Kidney epithelial cell (primary cell): ENCODE measurements around the gene TNFSF12. TPM values are rescaled to one million over a fixed set of nuclear protein-coding genes. Genes with fewer than 3 reads are reported as not detected.
"Not testable (repeated sequence)": the region's sequence is repeated elsewhere in the genome, so short reads cannot be mapped to it uniquely, and the experiment has no call there.

Experiments
- DNase-seq: peaks from one replicate; pipeline ENCODE4 v3.0.0-alpha.2; 2010; ENCODE audit warnings: low read depth
- H3K27me3 ChIP-seq: 2 replicates; pipeline ENCODE4 v1.6.0; 2011; ENCODE audit warnings: low read length; ENCODE audit not compliant: control insufficient read depth, insufficient read depth
- H3K36me3 ChIP-seq: 2 replicates; pipeline ENCODE4 v1.5.1; 2011; ENCODE audit warnings: low read length; ENCODE audit not compliant: control insufficient read depth, insufficient read depth
- H3K4me3 ChIP-seq: 2 replicates; pipeline ENCODE4 v1.5.1; 2011; ENCODE audit warnings: low read depth, mild to moderate bottlenecking, control low read depth, low read length
- CTCF ChIP-seq: IDR thresholded peaks from 2 replicates; pipeline ENCODE4 v1.5.1; 2011; ENCODE audit warnings: mild to moderate bottlenecking, moderate library complexity, low read length, control low read depth, inconsistent platforms; ENCODE audit not compliant: insufficient read depth, poor library complexity, severe bottlenecking
- total RNA-seq: library from RNA; depleted of rRNA; stranded (reverse); fragments of >200 nt; gene quantifications from 2 replicates; pipeline ENCODE4 v1.2.3, GENCODE V29; 2015

The TNFSF12 gene
- total RNA-seq, 1 donor from 2014 or later, result 9.0 TPM

- no peak for DNase-seq
- H3K27me3 ChIP-seq, result no peaks in the 10 kb centered on the region
- no peak for TF ChIP-seq CTCF
- H3K36me3 ChIP-seq, result peaks cover 5% of the 10 kb centered on the region
- no peak overlapping the region for H3K4me3 ChIP-seq
Observed at GRCh38 chr17:7593296-7593695, 44.4 kb downstream of the TNFSF12 start.

- DNase-seq, H3K27me3 ChIP-seq, H3K4me3 ChIP-seq, H3K36me3 ChIP-seq: not testable (repeated sequence)
Observed at GRCh38 chr17:7597561-7597960, 48.7 kb downstream of the TNFSF12 start.

GRCh38 chr17:7606280-7606679 lies 57.4 kb downstream of the TNFSF12 start:
- no peak for DNase-seq
- H3K27me3 ChIP-seq, result no peaks in the 10 kb centered on the region
- peaks cover 1% of the 10 kb centered on the region for H3K36me3 ChIP-seq
- no peak for TF ChIP-seq CTCF
- no peak overlapping the region for H3K4me3 ChIP-seq

Other genes starting within 250 kb of the TNFSF12 start
- 460 and 490 TPM in 2 replicates for gene EIF5A, start 241.4 kb upstream of the TNFSF12 start, total RNA-seq
- gene GPS2, start 233.7 kb upstream of the TNFSF12 start, total RNA-seq, result 73.5 and 76.0 TPM in 2 replicates
- 16.3 and 29.9 TPM in 2 replicates for gene NEURL4, start 219.7 kb upstream of the TNFSF12 start, total RNA-seq
- gene ACAP1, start 212.5 kb upstream of the TNFSF12 start, total RNA-seq, result 0.14 and 3.6 TPM in 2 replicates
- 14.9 and 15.5 TPM in 2 replicates for gene KCTD11, start 196.9 kb upstream of the TNFSF12 start, total RNA-seq
- not detected in 2 replicates for gene TMEM95, start 193.9 kb upstream of the TNFSF12 start, total RNA-seq
- 4.0 and 13.3 TPM in 2 replicates for gene TNK1, start 168.0 kb upstream of the TNFSF12 start, total RNA-seq
- 61.8 and 74.7 TPM in 2 replicates for gene PLSCR3, start 154.5 kb upstream of the TNFSF12 start, total RNA-seq
- gene TMEM256, start 145.0 kb upstream of the TNFSF12 start, total RNA-seq, result 66.9 and 77.1 TPM in 2 replicates
- gene NLGN2, start 141.2 kb upstream of the TNFSF12 start, total RNA-seq, result 8.3 and 8.4 TPM in 2 replicates
- gene SPEM1, start 128.7 kb upstream of the TNFSF12 start, total RNA-seq, result not detected in 2 replicates
- not detected in 2 replicates for gene SPEM2, start 123.4 kb upstream of the TNFSF12 start, total RNA-seq
- not detected in 2 replicates for gene SPEM3, start 120.2 kb upstream of the TNFSF12 start, total RNA-seq
- gene TMEM102, start 113.6 kb upstream of the TNFSF12 start, total RNA-seq, result 31.7 and 34.9 TPM in 2 replicates
- 1.5 and 1.8 TPM in 2 replicates for gene FGF11, start 109.5 kb upstream of the TNFSF12 start, total RNA-seq
- 19.0 and 21.6 TPM in 2 replicates for gene CHRNB1, start 104.0 kb upstream of the TNFSF12 start, total RNA-seq
- gene ZBTB4, start 69.4 kb upstream of the TNFSF12 start, total RNA-seq, result 26.3 and 28.3 TPM in 2 replicates
- gene SLC35G6, start 67.6 kb upstream of the TNFSF12 start, total RNA-seq, result not detected in 2 replicates
- 56.9 and 57.8 TPM in 2 replicates for gene POLR2A, start 64.7 kb upstream of the TNFSF12 start, total RNA-seq
- 13.5 and 14.3 TPM in 2 replicates for gene TNFSF13, start 9.7 kb downstream of the TNFSF12 start, total RNA-seq
- gene SENP3, start 12.9 kb downstream of the TNFSF12 start, total RNA-seq, result 107 and 109 TPM in 2 replicates
- 7.4 and 8.7 TPM in 2 replicates for gene CD68, start 30.6 kb downstream of the TNFSF12 start, total RNA-seq
- 161 and 187 TPM in 2 replicates for gene MPDU1, start 34.8 kb downstream of the TNFSF12 start, total RNA-seq
- 1.8 and 3.4 TPM in 2 replicates for gene SOX15, start 41.0 kb downstream of the TNFSF12 start, total RNA-seq
- gene FXR2, start 65.8 kb downstream of the TNFSF12 start, total RNA-seq, result 43.0 and 45.7 TPM in 2 replicates
- gene SAT2, start 78.8 kb downstream of the TNFSF12 start, total RNA-seq, result 61.6 and 76.0 TPM in 2 replicates
- 0.79 TPM in 1 of 2 replicates, not detected in the other for gene SHBG, start 81.1 kb downstream of the TNFSF12 start, total RNA-seq
- gene ATP1B2, start 101.9 kb downstream of the TNFSF12 start, total RNA-seq, result not detected in 2 replicates
- gene TP53, start 138.4 kb downstream of the TNFSF12 start, total RNA-seq, result 154 and 168 TPM in 2 replicates
- 13.3 and 14.9 TPM in 2 replicates for gene WRAP53, start 139.4 kb downstream of the TNFSF12 start, total RNA-seq
- gene EFNB3, start 156.1 kb downstream of the TNFSF12 start, total RNA-seq, result 4.7 and 5.5 TPM in 2 replicates
- gene DNAH2, start 168.7 kb downstream of the TNFSF12 start, total RNA-seq, result 0.04 TPM in 1 of 2 replicates, not detected in the other